Measurements from ENCODE around the gene CRBN. TPM values are rescaled to one million over a fixed set of nuclear protein-coding genes. Genes with fewer than 3 reads are reported as not detected.

Gene CRBN
- total RNA-seq: 10 to 100 TPM; 39.3 to 48.4 TPM

GRCh38 chr3:3179407-3180094 lies at the start of gene CRBN:
Gene CRBN, minus strand, starts transcription at chr3:3179691. Its CDS starts 4 bp downstream, at chr3:3179687.
- Mint-ChIP-seq H3K4me1 (ENCODE audit: low read depth in 2 of 2) (peaks cover 27 to 41% of the 10 kb centered on the region in 2 donors), H3K27me3 (no peaks in the 10 kb centered on the region), H3K27ac (peak within 1 kb of the TSS; percentile 92 to 93), H3K36me3 (peaks cover 4% of the 10 kb centered on the region), H3K4me3 (peak within 1 kb of the TSS; percentile 92), H3K9me3 (no peaks in the 10 kb centered on the region)
- DNase-seq (ENCODE audit: low spot score) (peak; percentile 90), ATAC-seq (peak; percentile 99)

- ATAC-seq (no peak), DNase-seq (ENCODE audit: low spot score) (no peak)
- Mint-ChIP-seq H3K27ac (no peak overlapping the region), H3K9me3 (no peaks in the 10 kb centered on the region), H3K36me3 (peaks cover 5% of the 10 kb centered on the region), H3K27me3 (peaks cover 0 to 2% of the 10 kb centered on the region in 2 donors), H3K4me3 (no peak overlapping the region), H3K4me1 (ENCODE audit: low read depth in 2 of 2) (no peaks in the 10 kb centered on the region)
Measured at GRCh38 chr3:3227640-3228039, 48.1 kb upstream of the CRBN start.

GRCh38 chr3:3221528-3221927 lies 42.0 kb upstream of the CRBN start:
- H3K4me1 Mint-ChIP-seq (ENCODE audit: low read depth in 2 of 2): no peaks in the 10 kb centered on the region
- H3K36me3 Mint-ChIP-seq: no peaks in the 10 kb centered on the region
- ATAC-seq (no peak), DNase-seq (ENCODE audit: low spot score) (no peak)
- H3K4me3 Mint-ChIP-seq: no peak overlapping the region
- no peaks in the 10 kb centered on the region for H3K9me3 Mint-ChIP-seq
- H3K27ac Mint-ChIP-seq: no peak overlapping the region
- peaks cover 10 to 15% of the 10 kb centered on the region in 2 donors for H3K27me3 Mint-ChIP-seq

GRCh38 chr3:3216401-3216800 lies 36.9 kb upstream of the CRBN start:
- Mint-ChIP-seq H3K27ac (no peak overlapping the region), H3K4me1 (ENCODE audit: low read depth in 2 of 2) (no peaks in the 10 kb centered on the region), H3K27me3 (peaks cover 8% of the 10 kb centered on the region in 2 donors), H3K4me3 (no peak overlapping the region), H3K9me3 (no peaks in the 10 kb centered on the region), H3K36me3 (no peaks in the 10 kb centered on the region)
- ATAC-seq: no peak
- DNase-seq (ENCODE audit: low spot score): no peak

- no peak overlapping the region for H3K4me3 Mint-ChIP-seq
- ATAC-seq: no peak
- H3K4me1 Mint-ChIP-seq (ENCODE audit: low read depth in 2 of 2): no peaks in the 10 kb centered on the region
- no peaks in the 10 kb centered on the region for H3K9me3 Mint-ChIP-seq
- H3K27ac Mint-ChIP-seq: no peak overlapping the region
- no peak for DNase-seq (ENCODE audit: low spot score)
- no peaks in the 10 kb centered on the region for H3K36me3 Mint-ChIP-seq
- peaks cover 5 to 8% of the 10 kb centered on the region in 2 donors for H3K27me3 Mint-ChIP-seq
Measured at GRCh38 chr3:3212781-3213440, 33.4 kb upstream of the CRBN start.

- Mint-ChIP-seq H3K9me3 (no peaks in the 10 kb centered on the region), H3K4me1 (ENCODE audit: low read depth in 2 of 2) (no peaks in the 10 kb centered on the region), H3K27ac (no peak overlapping the region), H3K27me3 (peaks cover 0 to 2% of the 10 kb centered on the region in 2 donors), H3K4me3 (no peak overlapping the region), H3K36me3 (no peaks in the 10 kb centered on the region)
- DNase-seq (ENCODE audit: low spot score) (no peak), ATAC-seq (no peak)
Measured at GRCh38 chr3:3209714-3210113, 30.2 kb upstream of the CRBN start.

- Mint-ChIP-seq H3K27me3 (peaks cover 0 to 2% of the 10 kb centered on the region in 2 donors), H3K4me3 (no peak overlapping the region), H3K27ac (no peak overlapping the region), H3K4me1 (ENCODE audit: low read depth in 2 of 2) (no peaks in the 10 kb centered on the region), H3K36me3 (no peaks in the 10 kb centered on the region), H3K9me3 (no peaks in the 10 kb centered on the region)
- DNase-seq (ENCODE audit: low spot score) (no peak), ATAC-seq (no peak)
Measured at GRCh38 chr3:3209057-3209456, 29.6 kb upstream of the CRBN start.

GRCh38 chr3:3201611-3202010 lies 22.1 kb upstream of the CRBN start:
- H3K4me3 Mint-ChIP-seq: peak overlapping the region; percentile 59
- ATAC-seq: peak; percentile 94 to 98

GRCh38 chr3:3200632-3201212 lies 21.2 kb upstream of the CRBN start:
- DNase-seq (ENCODE audit: low spot score) (peak; percentile 72), ATAC-seq (peak in 1 of 2 donors; percentile 65)
- peak overlapping the region; percentile 64 to 72 for H3K27ac Mint-ChIP-seq
- H3K9me3 Mint-ChIP-seq: no peaks in the 10 kb centered on the region
- H3K36me3 Mint-ChIP-seq: no peaks in the 10 kb centered on the region
- peak overlapping the region; percentile 54 for H3K4me3 Mint-ChIP-seq
- H3K4me1 Mint-ChIP-seq (ENCODE audit: low read depth in 2 of 2): peaks cover 19 to 23% of the 10 kb centered on the region in 2 donors
- no peaks in the 10 kb centered on the region for H3K27me3 Mint-ChIP-seq

More at GRCh38 chr3:3201611-3202010, 22.1 kb upstream of the CRBN start:
- H3K9me3 Mint-ChIP-seq: no peaks in the 10 kb centered on the region
- H3K36me3 Mint-ChIP-seq: no peaks in the 10 kb centered on the region
- DNase-seq (ENCODE audit: low spot score): peak; percentile 69
- H3K27me3 Mint-ChIP-seq: no peaks in the 10 kb centered on the region
- H3K27ac Mint-ChIP-seq: peak overlapping the region; percentile 64 to 72
- peaks cover 19 to 23% of the 10 kb centered on the region in 2 donors for H3K4me1 Mint-ChIP-seq (ENCODE audit: low read depth in 2 of 2)

- Mint-ChIP-seq H3K4me1 (ENCODE audit: low read depth in 2 of 2) (peaks cover 23 to 31% of the 10 kb centered on the region in 2 donors), H3K36me3 (no peaks in the 10 kb centered on the region), H3K4me3 (no peak overlapping the region), H3K27ac (no peak overlapping the region), H3K27me3 (no peaks in the 10 kb centered on the region), H3K9me3 (no peaks in the 10 kb centered on the region)
- no peak for ATAC-seq
- no peak for DNase-seq (ENCODE audit: low spot score)
Measured at GRCh38 chr3:3199306-3199705, 19.8 kb upstream of the CRBN start.

GRCh38 chr3:3196148-3196861 lies 16.8 kb upstream of the CRBN start:
- no peak for ATAC-seq
- DNase-seq (ENCODE audit: low spot score): no peak
- H3K27me3 Mint-ChIP-seq: no peaks in the 10 kb centered on the region
- no peaks in the 10 kb centered on the region for H3K9me3 Mint-ChIP-seq
- no peaks in the 10 kb centered on the region for H3K36me3 Mint-ChIP-seq
- H3K4me3 Mint-ChIP-seq: no peak overlapping the region
- H3K27ac Mint-ChIP-seq: no peak overlapping the region
- H3K4me1 Mint-ChIP-seq (ENCODE audit: low read depth in 2 of 2): peaks cover 24 to 31% of the 10 kb centered on the region in 2 donors

- Mint-ChIP-seq H3K36me3 (no peaks in the 10 kb centered on the region), H3K9me3 (no peaks in the 10 kb centered on the region), H3K27ac (no peak overlapping the region), H3K27me3 (no peaks in the 10 kb centered on the region), H3K4me3 (no peak overlapping the region), H3K4me1 (ENCODE audit: low read depth in 2 of 2) (peaks cover 18 to 25% of the 10 kb centered on the region in 2 donors)
- DNase-seq (ENCODE audit: low spot score) (no peak), ATAC-seq (no peak)
Measured at GRCh38 chr3:3194861-3195260, 15.4 kb upstream of the CRBN start.

- Mint-ChIP-seq H3K36me3 (no peaks in the 10 kb centered on the region), H3K9me3 (no peaks in the 10 kb centered on the region), H3K4me3 (peak overlapping the region; percentile 48), H3K27ac (peak overlapping the region; percentile 56 to 67), H3K4me1 (ENCODE audit: low read depth in 2 of 2) (peaks cover 18 to 29% of the 10 kb centered on the region in 2 donors), H3K27me3 (no peaks in the 10 kb centered on the region)
- no peak for ATAC-seq
- DNase-seq (ENCODE audit: low spot score): no peak
Measured at GRCh38 chr3:3192286-3192675, 12.8 kb upstream of the CRBN start.
